PFSK-1 (cell line): ENCODE measurements around the gene GPC6.

Experiments
- FOXP2 ChIP-seq: optimal IDR thresholded peaks from 2 replicates; pipeline ENCODE3; 2011; ENCODE audit warnings: borderline replicate concordance, control low read depth, inconsistent platforms; ENCODE audit not compliant: insufficient read depth; ENCODE audit errors: extremely low read length, extremely low read depth
- POLR2AphosphoS5 ChIP-seq: IDR thresholded peaks from 2 replicates; pipeline ENCODE4 v1.6.1; 2012; ENCODE audit warnings: low read depth, mild to moderate bottlenecking, control low read depth, low read length, moderate library complexity
- REST ChIP-seq, 2 experiments: IDR thresholded peaks; 2 replicates each; pipeline versions ENCODE4 v1.6.1 to v1.8.0; 2011 to 2012; ENCODE audit warnings: low read depth in 2 of 2, low read length in 2 of 2, control low read depth in 1 of 2, inconsistent platforms in 1 of 2, mild to moderate bottlenecking in 1 of 2, moderate library complexity in 1 of 2; ENCODE audit not compliant: insufficient read depth in 1 of 2
- SIN3A ChIP-seq: IDR thresholded peaks from 2 replicates; pipeline ENCODE4 v1.6.1; 2012; ENCODE audit warnings: mild to moderate bottlenecking, low read length, moderate library complexity, borderline replicate concordance; ENCODE audit not compliant: insufficient read depth
- TAF1 ChIP-seq: IDR thresholded peaks from 2 replicates; pipeline ENCODE4 v1.6.1; 2012; ENCODE audit warnings: low read length, control low read depth, borderline replicate concordance; ENCODE audit not compliant: insufficient read depth

GPC6 gene

DNA sequence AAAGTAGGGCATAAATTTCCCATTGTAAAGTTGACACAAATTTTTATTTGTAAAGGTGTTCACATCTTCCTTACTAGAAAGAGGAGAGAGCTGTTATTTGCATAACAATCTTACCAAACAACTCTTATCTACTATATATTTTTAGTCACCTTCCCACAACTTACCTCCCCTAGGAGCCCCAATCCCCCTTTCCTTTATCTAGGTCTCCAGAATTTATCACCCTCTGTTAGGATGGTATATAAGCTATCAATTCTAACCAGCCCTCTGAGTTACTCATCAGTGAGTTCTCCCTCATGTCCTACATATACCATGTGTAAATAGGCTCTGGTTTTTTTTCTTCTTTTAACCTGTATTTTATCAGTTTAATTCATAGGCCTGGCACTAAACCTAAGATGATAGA lies 1190.7 kb downstream of the GPC6 start:
- TF ChIP-seq SIN3A = no peak
- no peak for TF ChIP-seq POLR2AphosphoS5
- no peak for TF ChIP-seq FOXP2
- no peak for TF ChIP-seq TAF1
- TF ChIP-seq REST (IDR thresholded peaks at IDR 0.05; ENCODE audit: insufficient read depth in 1 of 2, low read depth in 2 of 2, low read length in 2 of 2) = no peak

DNA sequence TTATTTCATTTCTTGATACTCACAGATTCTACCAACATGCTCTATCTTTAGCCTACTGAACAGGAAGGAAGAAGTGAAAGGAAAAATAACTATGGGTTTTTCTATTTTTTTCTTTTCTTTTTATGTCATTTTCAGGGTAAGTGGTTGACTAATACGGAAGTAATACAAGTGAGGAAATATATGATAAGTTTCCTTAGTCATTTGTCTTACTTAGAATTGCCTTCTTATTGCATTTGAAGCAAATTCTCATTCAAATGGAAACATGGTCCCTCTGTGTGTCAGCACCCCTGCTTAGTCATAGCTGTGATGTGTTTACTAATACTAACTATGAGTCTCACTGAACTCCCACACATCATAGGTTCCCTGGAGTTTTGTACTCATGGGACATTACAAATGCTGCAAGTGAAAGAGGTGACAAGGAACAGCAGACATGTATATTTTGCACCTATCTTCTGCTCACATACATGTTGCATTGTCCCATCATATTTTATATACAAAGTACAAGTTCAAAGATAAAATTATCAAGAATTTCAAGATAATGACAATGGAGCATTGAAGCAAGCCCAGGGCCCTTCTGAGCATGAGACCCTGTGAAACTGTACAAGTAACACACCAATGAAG lies 1192.8 kb downstream of the GPC6 start:
- TF ChIP-seq REST (IDR thresholded peaks at IDR 0.05; ENCODE audit: insufficient read depth in 1 of 2, low read depth in 2 of 2, low read length in 2 of 2) = no peak
- no peak for TF ChIP-seq POLR2AphosphoS5
- no peak for TF ChIP-seq FOXP2
- no peak for TF ChIP-seq TAF1
- TF ChIP-seq SIN3A = no peak

GRCh38 chr13:94419925-94420305 lies 1193.3 kb downstream of the GPC6 start:
- TF ChIP-seq TAF1 (no peak), REST (IDR thresholded peaks at IDR 0.05; ENCODE audit: insufficient read depth in 1 of 2, low read depth in 2 of 2, low read length in 2 of 2) (no peak)

GRCh38 chr13:94427313-94427953 lies 1200.8 kb downstream of the GPC6 start:
- TF ChIP-seq TAF1 (no peak), SIN3A (no peak), FOXP2 (no peak), POLR2AphosphoS5 (no peak), REST (IDR thresholded peaks at IDR 0.05; ENCODE audit: insufficient read depth in 1 of 2, low read depth in 2 of 2, low read length in 2 of 2) (no peak)
